Stimulated activated naive CD4-positive, alpha-beta T cell (primary cell): ENCODE data around the gene CNTNAP1.

Experiments
- DNase-seq, 6 experiments: peaks; one replicate each; lab custom pipeline; 2025; lab: John Stamatoyannopoulos, UW

The CNTNAP1 gene

GRCh38 chr17:42670789-42671657 is 11.3 kb upstream of the CNTNAP1 start:
- peak in 1 of 6 experiments; percentile 10 for DNase-seq

- no peak for DNase-seq
Observed at GRCh38 chr17:42672038-42672437, 10.3 kb upstream of the CNTNAP1 start.

- DNase-seq: no peak
Observed at GRCh38 chr17:42673266-42673884, 9.0 kb upstream of the CNTNAP1 start.

- DNase-seq: peak in 3 of 6 experiments; percentile 12 to 15 (median 14)
Observed at GRCh38 chr17:42673885-42674754, 8.2 kb upstream of the CNTNAP1 start.

- no peak for DNase-seq
Observed at GRCh38 chr17:42674755-42675347, 7.5 kb upstream of the CNTNAP1 start.

GRCh38 chr17:42675348-42675964 is 6.9 kb upstream of the CNTNAP1 start:
- DNase-seq: peak in 1 of 6 experiments; percentile 21

GRCh38 chr17:42675965-42676423 is 6.3 kb upstream of the CNTNAP1 start:
- peak in 1 of 6 experiments; percentile 43 for DNase-seq

GRCh38 chr17:42676424-42677011 is 5.8 kb upstream of the CNTNAP1 start, which contains the start of gene PLEKHH3:
PLEKHH3 (minus strand) TSS chr17:42676994; CDS start chr17:42676563, 431 bp downstream.
- DNase-seq: peak in 3 of 6 experiments; percentile 16 to 44 (median 32)

- peak; percentile 89 to 97 (median 94) for DNase-seq
Observed at GRCh38 chr17:42677012-42677857, 5.1 kb upstream of the CNTNAP1 start.

- DNase-seq: peak; percentile 25 to 66 (median 56)
Observed at GRCh38 chr17:42677921-42678781, 4.2 kb upstream of the CNTNAP1 start.

GRCh38 chr17:42678951-42679491 is 3.3 kb upstream of the CNTNAP1 start:
- DNase-seq: peak in 5 of 6 experiments; percentile 35 to 66 (median 45)

- peak; percentile 40 to 74 (median 62) for DNase-seq
Observed at GRCh38 chr17:42679492-42680330, 2.6 kb upstream of the CNTNAP1 start.

- no peak for DNase-seq
Observed at GRCh38 chr17:42680331-42680808, 2.0 kb upstream of the CNTNAP1 start.

- DNase-seq: peak in 2 of 6 experiments; percentile 8 to 12
Observed at GRCh38 chr17:42682722-42683403, 532 bp downstream of the CNTNAP1 start.

GRCh38 chr17:42683407-42684034 is 1.2 kb downstream of the CNTNAP1 start:
- peak in 2 of 6 experiments; percentile 7 to 20 for DNase-seq

- DNase-seq: no peak
Observed at GRCh38 chr17:42684929-42685556, 2.7 kb downstream of the CNTNAP1 start.
